Activated CD4-positive, alpha-beta T cell treated with anti-CD3 and anti-CD28 coated beads for 36 hours (primary cell): ENCODE data around the gene RBCK1. TPM values are rescaled to one million over a fixed set of nuclear protein-coding genes. Genes with fewer than 3 reads are reported as not detected.

Experiments
- ATAC-seq: fragments of 200-7000 bp; cut with Tn5 transposase; one replicate; pipeline ENCODE4 v1.10.0; 2021; ENCODE audit warnings: mild to moderate bottlenecking, moderate library complexity
- CTCF ChIA-PET: fragments of 350-600 bp; sonication (Branson Sonifier 250); formaldehyde crosslinking; loops from one replicate; lab custom pipeline; 2021; ENCODE audit warnings: antibody characterized with exemption; lab: Charles Lee
- POLR2A ChIA-PET: fragments of 350-600 bp; sonication (Branson Sonifier 250); formaldehyde crosslinking; loops from one replicate; lab custom pipeline; 2021; ENCODE audit warnings: antibody characterized with exemption, inconsistent platforms; lab: Charles Lee
- DNase-seq: peaks from one replicate; pipeline ENCODE4 v3.0.0-alpha.2; 2020
- H3K27ac Mint-ChIP-seq: one replicate; pipeline ENCODE4 v1.8.0; 2021; ENCODE audit warnings: mixed read lengths
- H3K27me3 Mint-ChIP-seq: one replicate; pipeline ENCODE4 v1.8.0; 2021; ENCODE audit warnings: mixed read lengths
- H3K36me3 Mint-ChIP-seq: one replicate; pipeline ENCODE4 v1.8.0; 2021; ENCODE audit warnings: low read depth, mixed read lengths
- H3K4me1 Mint-ChIP-seq: one replicate; pipeline ENCODE4 v1.8.0; 2021; ENCODE audit warnings: mixed read lengths
- H3K4me3 Mint-ChIP-seq: one replicate; pipeline ENCODE4 v1.8.0; 2021; ENCODE audit warnings: mild to moderate bottlenecking, moderate library complexity, mixed read lengths
- H3K9me3 Mint-ChIP-seq: one replicate; pipeline ENCODE4 v1.8.0; 2021; ENCODE audit warnings: low read depth, mixed read lengths
- intact Hi-C, 2 experiments: fragments of 100-400 bp; cut with DNase I in 1 of 2; cut with micrococcal nuclease in 1 of 2; formaldehyde crosslinking; loops; one replicate each; pipeline versions ENCODE4 v1.14.2 to v1.15.1; 2022 to 2024; cut with DNase I, micrococcal nuclease
- total RNA-seq, 2 experiments: library from RNA; stranded (reverse); gene quantifications; one replicate each; pipeline ENCODE4 v1.2.3, GENCODE V29; 2021

The RBCK1 gene
- total RNA-seq, 2 experiments from 2014 or later: 130 to 149 TPM

DNA sequence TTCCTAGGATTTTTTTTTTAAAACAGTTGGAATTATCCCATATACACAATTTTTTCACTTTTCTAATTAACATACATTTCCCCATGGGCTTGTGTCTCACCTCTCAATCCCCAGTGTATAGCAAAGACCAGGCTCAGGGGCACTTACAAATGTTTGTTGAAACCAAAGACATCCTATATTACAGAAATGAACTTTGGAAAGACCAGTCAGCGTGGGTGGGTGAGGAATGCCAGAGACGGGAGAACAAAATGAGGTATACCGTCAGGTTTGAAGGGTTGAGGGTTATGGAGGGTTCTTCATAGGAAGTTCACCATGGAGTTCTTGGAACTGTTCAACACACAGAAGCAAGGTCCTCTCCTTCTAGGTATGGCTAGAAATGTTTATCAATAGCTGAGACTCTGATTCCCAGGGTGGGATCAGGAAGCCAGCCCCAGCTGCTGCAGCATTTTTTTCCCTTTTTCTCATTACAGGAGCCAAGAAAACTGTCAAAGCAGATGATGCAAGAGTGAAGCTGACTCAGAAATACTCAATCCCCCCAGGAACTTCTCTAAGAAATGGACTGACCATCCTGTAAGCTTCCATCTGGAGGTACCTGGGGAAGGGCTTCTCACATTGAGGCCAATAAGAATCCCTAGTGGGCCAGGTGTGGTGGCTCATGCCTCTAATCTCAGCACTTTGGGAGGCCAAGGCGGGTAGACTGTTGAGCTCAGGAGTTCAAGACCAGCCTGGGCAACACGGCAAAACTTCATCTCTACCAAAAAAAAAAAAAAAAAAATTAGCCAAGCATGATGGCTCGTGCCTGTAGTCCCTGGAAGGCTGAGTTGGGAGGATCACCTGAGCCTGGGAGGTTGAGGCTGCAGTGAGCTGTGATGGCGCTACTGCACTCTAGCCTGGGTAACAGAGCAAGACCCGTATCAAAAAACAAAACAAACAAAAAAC is 70.2 kb downstream of the RBCK1 start:
- no peaks in the 10 kb centered on the region for H3K9me3 Mint-ChIP-seq
- DNase-seq: no peak
- peaks cover 39% of the 10 kb centered on the region for H3K36me3 Mint-ChIP-seq
- POLR2A ChIA-PET: no interaction called here
- ATAC-seq: peak; percentile 5
- no peak overlapping the region for H3K4me3 Mint-ChIP-seq
- CTCF ChIA-PET: interaction anchor here (0.5 to 2.4 kb wide), 14 partner anchors 12 to 261 kb away, joined by 3 to 24 read pairs (median 3); no protein-coding TSS in a partner anchor
- peaks cover 28% of the 10 kb centered on the region for H3K4me1 Mint-ChIP-seq
- no peaks in the 10 kb centered on the region for H3K27me3 Mint-ChIP-seq
- intact Hi-C loops: loop anchor here (2.0 to 5.0 kb wide), 4 partner anchors 15 to 71 kb away; partner anchors contain the start of genes RBCK1 (in 1 of the 2) and TBC1D20 (in 1 of the 2)
- H3K27ac Mint-ChIP-seq: no peak overlapping the region

DNA sequence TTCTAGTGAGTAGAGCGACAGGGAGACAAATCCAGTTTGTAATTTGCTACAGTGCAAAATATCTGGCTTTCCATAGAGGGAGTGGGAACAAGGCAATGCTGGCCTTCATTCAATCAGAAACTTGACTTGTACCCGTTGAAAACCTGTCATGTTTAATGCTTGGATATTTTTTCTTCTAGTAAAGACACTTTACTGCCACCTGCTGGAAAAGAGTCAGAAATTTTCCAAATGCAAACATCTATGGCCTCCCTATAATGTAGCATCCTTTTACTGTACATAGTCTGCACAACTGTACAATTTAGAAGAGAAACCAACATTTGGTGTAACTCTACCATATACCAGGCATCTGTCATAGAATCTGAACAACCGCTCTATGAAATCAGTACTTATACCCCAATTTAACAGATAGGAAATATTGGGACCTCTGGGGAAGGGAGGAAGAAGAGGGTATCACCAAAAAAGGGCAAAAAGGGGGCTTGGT is 70.9 kb downstream of the RBCK1 start:
- Mint-ChIP-seq H3K9me3 (no peaks in the 10 kb centered on the region), H3K27me3 (no peaks in the 10 kb centered on the region), H3K4me3 (no peak overlapping the region), H3K36me3 (peaks cover 46% of the 10 kb centered on the region), H3K27ac (peak overlapping the region; percentile 30), H3K4me1 (peaks cover 28% of the 10 kb centered on the region)
- ATAC-seq (peak; percentile 82), DNase-seq (peak; percentile 19)
- CTCF ChIA-PET: interaction anchor here (0.7 to 2.4 kb wide), 10 partner anchors 12 to 179 kb away, joined by 3 to 24 read pairs (median 4); no protein-coding TSS in a partner anchor
- POLR2A ChIA-PET: no interaction called here
- intact Hi-C loops: loop anchor here (1.0 to 5.0 kb wide), 6 partner anchors 16 to 125 kb away; partner anchors contain the start of genes RBCK1 (in 1 of the 2) and TBC1D20 (in 1 of the 2)

DNA sequence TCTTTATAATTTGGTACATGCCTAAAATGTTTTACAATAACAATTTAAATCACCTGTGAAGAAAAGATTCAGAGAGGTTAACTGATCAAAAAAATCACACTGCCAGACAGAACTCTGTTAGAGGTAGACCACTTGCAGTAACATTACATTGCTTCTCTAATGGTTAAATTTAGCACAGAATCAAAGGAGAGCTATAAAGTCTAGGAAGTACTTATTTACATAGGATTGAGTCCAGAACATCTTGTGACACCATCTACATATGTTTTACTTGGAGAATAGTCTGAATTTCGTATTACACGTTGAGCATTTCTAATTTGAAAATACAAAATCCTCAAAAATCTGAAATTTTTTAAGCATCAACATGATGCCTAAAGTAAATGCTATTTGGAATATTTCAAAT is 71.4 kb downstream of the RBCK1 start:
- H3K27ac Mint-ChIP-seq: peak overlapping the region; percentile 30
- POLR2A ChIA-PET: no interaction called here
- DNase-seq (no peak), ATAC-seq (no peak)
- CTCF ChIA-PET: interaction anchor here (0.7 to 2.4 kb wide), 9 partner anchors 12 to 188 kb away, joined by 3 to 24 read pairs (median 3); no protein-coding TSS in a partner anchor
- intact Hi-C loops: loop anchor here (1.0 to 5.0 kb wide), 6 partner anchors 17 to 125 kb away; partner anchors contain the start of genes RBCK1 (in 1 of the 2) and TBC1D20 (in 1 of the 2)
- peaks cover 28% of the 10 kb centered on the region for H3K4me1 Mint-ChIP-seq
- no peaks in the 10 kb centered on the region for H3K9me3 Mint-ChIP-seq
- no peaks in the 10 kb centered on the region for H3K27me3 Mint-ChIP-seq
- H3K4me3 Mint-ChIP-seq: no peak overlapping the region
- peaks cover 49% of the 10 kb centered on the region for H3K36me3 Mint-ChIP-seq

DNA sequence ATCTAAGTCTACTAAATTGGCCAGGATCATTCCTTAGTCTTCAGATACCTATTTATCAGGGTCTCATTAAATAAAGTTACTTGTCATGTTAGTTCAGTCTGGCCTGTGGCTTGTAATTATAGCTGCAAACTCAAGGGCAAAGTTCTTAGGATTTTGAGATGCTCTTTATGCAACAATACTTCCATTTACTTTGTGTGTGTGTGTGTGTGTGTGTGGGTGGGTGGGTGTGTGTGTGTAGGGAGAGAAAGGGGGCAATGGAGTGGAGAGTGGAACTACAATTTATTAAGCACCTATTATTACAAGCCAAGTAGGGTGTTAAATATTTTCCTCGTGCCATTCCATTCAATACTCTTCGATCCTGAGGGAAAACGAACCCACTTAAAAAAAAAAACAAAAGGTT is 71.9 kb downstream of the RBCK1 start:
- CTCF ChIA-PET: interaction anchor here (0.7 to 2.4 kb wide), 7 partner anchors 12 to 187 kb away, joined by 3 to 24 read pairs (median 5); no protein-coding TSS in a partner anchor
- ATAC-seq (no peak), DNase-seq (no peak)
- Mint-ChIP-seq H3K27ac (no peak overlapping the region), H3K9me3 (no peaks in the 10 kb centered on the region), H3K4me1 (peaks cover 23% of the 10 kb centered on the region), H3K27me3 (no peaks in the 10 kb centered on the region), H3K4me3 (no peak overlapping the region), H3K36me3 (peaks cover 52% of the 10 kb centered on the region)
- POLR2A ChIA-PET: no interaction called here
- intact Hi-C loops: no loop called here

DNA sequence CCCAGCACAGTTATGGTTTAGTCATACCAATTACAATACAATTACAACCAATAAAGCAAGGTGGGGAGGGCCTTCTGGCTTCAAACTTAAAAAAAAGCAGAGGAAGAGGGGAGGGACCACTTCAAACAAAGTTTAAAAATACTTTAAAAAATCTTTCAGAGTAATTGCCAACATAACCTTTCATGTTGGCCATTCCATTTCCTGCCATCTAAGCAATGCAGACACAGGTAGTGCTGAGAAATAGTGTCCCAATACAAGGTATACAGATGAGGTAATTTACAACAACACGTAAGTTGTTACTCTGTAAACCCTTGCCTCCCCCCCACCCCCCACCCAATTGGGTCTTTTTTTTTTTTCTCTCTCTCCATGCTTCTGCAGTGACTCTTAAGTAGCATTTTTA is 73.1 kb downstream of the RBCK1 start:
- ATAC-seq: no peak
- H3K27ac Mint-ChIP-seq: peak overlapping the region; percentile 47
- CTCF ChIA-PET: no interaction called here
- intact Hi-C loops: no loop called here
- no peaks in the 10 kb centered on the region for H3K27me3 Mint-ChIP-seq
- H3K9me3 Mint-ChIP-seq: no peaks in the 10 kb centered on the region
- peaks cover 51% of the 10 kb centered on the region for H3K36me3 Mint-ChIP-seq
- H3K4me3 Mint-ChIP-seq: no peak overlapping the region
- DNase-seq: no peak
- H3K4me1 Mint-ChIP-seq: peaks cover 19% of the 10 kb centered on the region
- POLR2A ChIA-PET: no interaction called here

Other genes starting within 250 kb of the RBCK1 start
- gene DEFB128, start 218.6 kb upstream of the RBCK1 start, total RNA-seq: not detected
- gene DEFB129, start 181.0 kb upstream of the RBCK1 start, total RNA-seq: not detected
- not detected for gene DEFB132, start 150.6 kb upstream of the RBCK1 start, total RNA-seq
- 1 to 10 TPM; 7.0 to 8.1 TPM for gene C20orf96, start 117.5 kb upstream of the RBCK1 start, total RNA-seq
- 10 to 100 TPM; 15.6 to 16.4 TPM for gene ZCCHC3, start 110.7 kb upstream of the RBCK1 start, total RNA-seq
- 1 to 10 TPM; 8.1 to 8.5 TPM for gene SOX12, start 82.7 kb upstream of the RBCK1 start, total RNA-seq
- 1 to 10 TPM; 5.2 to 7.5 TPM for gene NRSN2, start 61.2 kb upstream of the RBCK1 start, total RNA-seq
- gene TRIB3, start 27.5 kb upstream of the RBCK1 start, total RNA-seq: 10 to 100 TPM; 60.9 to 63.0 TPM
- gene TBC1D20, start 54.2 kb downstream of the RBCK1 start, total RNA-seq: 10 to 100 TPM; 20.9 to 25.2 TPM
- 100 to 1,000 TPM; 179 to 254 TPM for gene CSNK2A1, start 135.5 kb downstream of the RBCK1 start, total RNA-seq
- not detected for gene TCF15, start 202.0 kb downstream of the RBCK1 start, total RNA-seq
- 10 to 100 TPM; 12.6 to 13.5 TPM for gene SRXN1, start 244.9 kb downstream of the RBCK1 start, total RNA-seq